Fibroblast of peridontal ligament (primary cell): Measurements from ENCODE around the gene CSNK1G3.

Source experiments
- DNase-seq: peaks from one replicate; pipeline ENCODE4 v3.0.0-alpha.2; 2010; ENCODE audit errors: extremely low read depth

Gene CSNK1G3

DNA sequence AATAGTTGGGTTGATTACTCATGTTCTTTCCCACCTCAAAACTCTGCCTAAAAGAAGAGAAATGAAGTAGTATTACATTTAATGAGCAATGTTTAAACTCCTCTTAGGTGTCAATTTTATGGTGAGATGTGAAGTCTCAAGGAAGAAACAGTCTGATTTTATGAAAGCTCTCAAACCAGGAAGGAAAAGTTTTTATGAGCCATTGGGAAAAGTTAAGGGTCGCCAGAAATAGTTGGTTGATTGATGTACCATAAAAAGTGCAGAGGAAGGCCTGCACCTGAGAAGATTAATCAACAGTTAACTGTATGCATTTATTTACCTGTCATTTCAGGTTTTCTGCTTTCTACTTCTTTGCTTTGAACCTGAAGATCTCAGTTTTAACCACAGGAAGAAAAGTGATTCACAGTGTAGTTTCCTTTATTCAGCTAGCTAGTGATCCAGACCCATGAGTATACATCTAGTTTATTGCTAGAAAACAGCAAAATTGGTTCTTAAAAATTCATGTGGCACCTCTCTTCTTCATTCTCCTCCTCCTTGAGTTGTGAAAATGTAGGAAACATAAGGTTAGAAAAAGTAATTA is 133.1 kb downstream of the CSNK1G3 start:
- DNase-seq: no peak

DNA sequence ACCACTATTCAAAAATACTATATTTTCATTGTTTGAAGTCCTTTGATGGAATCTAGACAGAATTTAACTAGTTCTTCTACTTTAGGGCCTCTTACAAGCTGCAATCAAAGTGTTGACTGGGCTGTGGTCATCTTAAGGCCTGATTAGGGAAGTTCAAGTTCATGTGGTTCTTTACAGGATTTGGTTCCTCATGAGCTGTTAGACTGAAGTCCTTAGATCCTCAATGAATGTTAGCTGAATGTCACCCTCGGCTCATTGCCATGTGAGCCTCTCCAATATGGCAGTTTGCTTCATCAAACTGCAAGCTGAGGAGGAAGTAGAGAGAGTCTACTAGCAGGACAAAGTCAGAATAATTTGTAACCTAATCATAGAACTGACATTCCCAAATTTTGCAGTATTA is 135.1 kb downstream of the CSNK1G3 start:
- DNase-seq: no peak

DNA sequence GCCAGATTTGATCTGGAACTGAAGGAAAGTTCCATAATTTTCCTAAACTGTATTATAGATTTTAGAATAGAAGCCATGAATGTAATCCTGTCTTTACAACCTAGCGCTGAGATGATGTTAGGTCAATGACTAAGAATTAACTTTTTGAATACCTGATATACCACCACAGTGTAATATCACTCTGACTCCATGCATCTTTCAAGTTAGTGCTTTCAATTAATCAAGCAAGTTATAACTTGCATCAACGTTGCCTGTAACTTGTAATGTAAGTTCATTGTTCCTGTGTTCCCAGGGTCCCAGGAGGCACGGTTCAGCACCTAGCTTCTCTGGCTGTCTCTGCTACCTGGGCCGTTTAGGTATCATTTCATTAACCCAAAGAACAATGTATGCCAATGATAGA is 139.3 kb downstream of the CSNK1G3 start:
- DNase-seq: no peak

DNA sequence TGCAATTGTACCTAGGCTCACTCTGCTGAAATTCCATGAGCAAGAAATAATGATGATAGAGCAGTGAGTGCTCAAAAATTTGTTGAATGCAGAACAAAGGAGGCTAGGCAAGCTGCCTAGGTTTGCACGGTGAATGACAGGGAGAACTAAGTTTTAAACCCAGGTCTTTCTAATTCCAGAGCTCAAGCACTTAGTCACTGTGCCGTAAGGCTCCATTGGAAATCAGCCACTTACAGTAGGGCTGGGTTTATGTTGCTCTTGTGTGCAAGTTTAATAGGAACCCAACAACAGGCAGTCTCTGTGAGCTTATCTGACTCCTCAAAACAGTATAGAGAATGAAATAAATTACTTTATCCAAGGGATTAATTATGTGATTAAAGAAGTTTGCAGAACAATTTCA is 147.0 kb downstream of the CSNK1G3 start:
- DNase-seq: peak; percentile 9

DNA sequence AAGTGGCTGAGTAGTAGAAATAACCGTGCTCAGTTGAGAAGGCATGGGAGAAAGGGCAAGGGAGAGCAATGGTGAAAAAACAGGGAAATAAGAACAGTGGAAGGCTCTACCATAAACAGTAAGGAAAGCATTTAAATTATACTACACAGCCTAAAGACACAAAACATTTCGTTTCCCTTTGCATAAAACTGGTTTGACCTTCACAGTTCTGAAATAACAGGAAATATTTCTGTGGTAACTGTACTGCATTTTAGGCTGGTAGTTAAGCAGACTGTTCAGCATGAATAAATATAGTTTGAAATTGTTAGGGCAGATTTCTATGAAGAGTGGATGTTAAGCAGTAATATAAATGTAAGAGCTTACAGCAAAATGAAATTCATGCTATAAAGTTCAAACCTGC is 147.5 kb downstream of the CSNK1G3 start:
- peak; percentile 35 for DNase-seq

DNA sequence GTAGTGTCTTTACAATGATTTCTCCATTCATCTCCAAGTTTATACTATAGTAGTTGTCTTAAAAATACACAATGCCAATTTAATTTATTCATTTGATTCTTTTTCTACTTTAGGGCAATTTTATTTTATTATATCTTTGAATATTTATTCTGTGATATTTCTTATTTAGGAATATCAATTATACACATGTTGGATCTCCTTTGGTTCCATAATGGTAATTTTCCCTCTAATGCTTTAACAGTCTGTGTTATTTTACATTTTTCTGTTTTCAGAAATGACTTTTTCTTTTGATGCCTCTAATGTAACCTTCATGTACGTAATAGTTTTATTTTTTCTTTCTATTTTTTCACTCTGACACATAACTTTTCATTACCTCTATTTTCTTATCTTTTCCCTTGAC is 153.0 kb downstream of the CSNK1G3 start:
- no peak for DNase-seq

DNA sequence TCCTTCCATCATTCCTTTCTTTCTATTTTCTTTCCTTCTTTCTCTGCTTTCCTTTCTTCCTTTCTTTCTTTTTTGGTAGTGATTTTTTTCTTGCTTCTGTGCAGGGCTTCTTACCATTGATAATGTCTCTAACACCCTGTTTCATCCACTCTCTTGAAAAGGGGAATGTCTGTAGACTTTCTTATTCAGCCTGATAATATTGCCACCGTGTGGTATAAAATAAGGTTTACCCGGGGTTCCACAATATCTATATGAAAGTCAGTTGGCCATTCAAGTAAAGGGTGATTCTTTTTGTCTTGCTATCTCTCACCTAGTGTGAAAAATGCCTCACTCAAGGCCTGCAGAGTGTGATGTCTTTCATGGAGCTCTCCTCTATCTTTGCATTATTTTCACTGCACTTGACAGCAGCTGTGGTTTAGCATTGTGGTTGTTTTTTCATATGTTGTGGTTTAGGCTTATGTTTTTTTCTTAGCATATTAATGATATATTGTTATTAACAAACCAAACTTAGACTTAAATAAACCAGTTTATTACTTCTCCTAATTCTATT is 153.9 kb downstream of the CSNK1G3 start:
- DNase-seq: no peak
